PC-9 (cell line): ENCODE results near the gene MBNL2. TPM values are rescaled to one million over a fixed set of nuclear protein-coding genes. Genes with fewer than 3 reads are reported as not detected.

ENCODE experiments used
- BruUV-seq: library from RNA; stranded (reverse); fragments of 400-500 nt; replicated peaks from 2 replicates; lab custom pipeline; 2021; lab: Mats Ljungman, UMichigan
- CTCF ChIA-PET: fragments of 300-600 bp; sonication (Branson Sonifier 250); formaldehyde crosslinking; loops from one replicate; lab custom pipeline; 2022; ENCODE audit warnings: antibody characterized with exemption; lab: Charles Lee
- POLR2A ChIA-PET: fragments of 300-600 bp; sonication (Branson Sonifier 250); formaldehyde crosslinking; loops from one replicate; lab custom pipeline; 2022; ENCODE audit warnings: antibody characterized with exemption; ENCODE audit not compliant: unreplicated experiment; lab: Charles Lee
- DNase-seq, 2 experiments: peaks; one replicate each; pipeline versions ENCODE4 v3.0.0 to v3.0.0-alpha.2; 2015 to 2022; ENCODE audit warnings: mixed read lengths in 1 of 2
- H2AFZ ChIP-seq: fragments of 200-600 bp; sonication (generic); 2 replicates; pipeline ENCODE4 v1.8.1; 2017; ENCODE audit warnings: antibody characterized with exemption
- H3F3A ChIP-seq: fragments of 200-600 bp; sonication (generic); 2 replicates; pipeline ENCODE4 v1.8.1; 2017; ENCODE audit warnings: antibody characterized with exemption, mild to moderate bottlenecking, low read depth; ENCODE audit not compliant: insufficient read depth
- H3K27ac ChIP-seq: fragments of 200-600 bp; sonication (generic); 2 replicates; pipeline ENCODE4 v1.6.1; 2016; ENCODE audit warnings: mixed run types
- H3K27me3 ChIP-seq: fragments of 200-600 bp; sonication (generic); 2 replicates; pipeline ENCODE4 v1.6.1; 2016; ENCODE audit warnings: low read depth, mixed run types; ENCODE audit not compliant: insufficient read depth
- H3K36me3 ChIP-seq: fragments of 200-600 bp; sonication (generic); 2 replicates; pipeline ENCODE4 v1.6.1; 2016; ENCODE audit warnings: low read depth, mixed run types
- H3K4me1 ChIP-seq: fragments of 200-600 bp; sonication (generic); replicated peaks from 2 replicates; pipeline ENCODE4 v1.6.1; 2016; ENCODE audit warnings: mixed run types; ENCODE audit not compliant: insufficient read depth
- H3K4me2 ChIP-seq: fragments of 200-600 bp; sonication (generic); 2 replicates; pipeline ENCODE4 v1.6.1; 2017; ENCODE audit warnings: mixed run types
- H3K4me3 ChIP-seq: fragments of 200-600 bp; sonication (generic); 2 replicates; pipeline ENCODE4 v1.6.1; 2016; ENCODE audit warnings: mixed run types
- H3K79me2 ChIP-seq: fragments of 200-600 bp; sonication (generic); 2 replicates; pipeline ENCODE4 v1.6.1; 2017; ENCODE audit warnings: low read depth, mixed run types
- H3K9me2 ChIP-seq: fragments of 200-600 bp; sonication (generic); 2 replicates; pipeline ENCODE4 v1.8.1; 2017; ENCODE audit warnings: mild to moderate bottlenecking; ENCODE audit not compliant: insufficient read depth
- H3K9me3 ChIP-seq: fragments of 200-600 bp; sonication (generic); 2 replicates; pipeline ENCODE4 v1.8.1; 2016; ENCODE audit warnings: low read depth; ENCODE audit not compliant: insufficient read depth
- H4K20me1 ChIP-seq: fragments of 200-600 bp; sonication (generic); 2 replicates; pipeline ENCODE4 v1.8.1; 2017; ENCODE audit not compliant: insufficient read depth
- EZH2 ChIP-seq: fragments of 200-600 bp; sonication (generic); IDR thresholded peaks from 2 replicates; pipeline ENCODE4 v1.8.0; 2017; ENCODE audit warnings: antibody characterized with exemption, low read depth
- intact Hi-C: fragments of 100-400 bp; cut with micrococcal nuclease; formaldehyde crosslinking; loops from one replicate; pipeline ENCODE4 v1.10.0; 2022; ENCODE audit not compliant: unreplicated experiment
- total RNA-seq: library from RNA; stranded (reverse); gene quantifications from 2 replicates; pipeline ENCODE4 v1.2.3, GENCODE V29; 2021
- TF ChIP-seq, protein P1 (sequence below): fragments of 200-600 bp; sonication (generic); conservative IDR thresholded peaks from 2 replicates; pipeline ENCODE4 v1.6.1; 2017; ENCODE audit warnings: mixed run types, antibody characterized with exemption, mild to moderate bottlenecking, moderate library complexity

Gene MBNL2
- total RNA-seq, 1 experiment from 2014 or later, result 91.3 TPM

DNA sequence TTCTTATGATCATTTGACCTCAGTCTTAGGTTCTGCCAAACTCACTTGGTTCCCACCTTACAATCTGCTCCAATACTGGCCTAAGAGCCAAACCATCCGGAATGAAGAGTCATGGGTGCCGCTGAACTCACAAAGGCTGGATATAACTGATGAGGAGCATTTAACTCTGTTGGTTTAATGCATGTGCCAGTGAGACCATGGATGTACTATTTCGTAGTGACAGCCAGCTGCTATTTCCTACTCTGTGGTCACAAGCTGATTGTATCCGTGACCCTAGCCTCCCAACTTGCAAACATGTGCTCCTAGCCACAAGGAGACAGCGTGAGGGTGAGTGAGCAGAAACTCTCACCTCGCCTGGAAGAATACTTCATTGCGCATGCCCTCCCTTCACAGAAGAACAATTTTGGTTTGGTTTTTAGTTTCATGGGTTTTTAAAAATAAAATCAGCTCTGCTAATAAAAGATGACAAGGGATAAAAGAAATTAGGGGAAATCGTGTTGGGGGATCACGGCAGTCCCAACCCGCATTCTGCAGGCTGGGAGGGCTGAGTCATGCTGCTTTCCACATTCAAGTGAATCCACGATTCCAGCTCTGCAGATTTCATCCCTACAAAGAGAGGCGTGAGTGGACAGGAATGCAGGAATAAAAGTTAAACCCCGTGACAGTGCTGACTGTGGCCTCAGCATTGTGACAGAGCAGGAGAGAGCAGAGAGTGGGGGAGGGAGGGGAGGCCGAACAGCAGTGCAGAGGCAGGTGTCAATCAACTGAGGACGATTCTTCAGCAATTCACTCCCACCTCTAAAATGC is 145.1 kb downstream of the MBNL2 start:
- Histone ChIP-seq H2AFZ (no peak overlapping the region), H3F3A (peaks cover 22% of the 10 kb centered on the region), H3K4me2 (no peak overlapping the region), H3K27me3 (no peaks in the 10 kb centered on the region), H3K36me3 (peaks cover 76% of the 10 kb centered on the region), H3K9me3 (no peaks in the 10 kb centered on the region), H3K9me2 (no peaks in the 10 kb centered on the region), H3K4me3 (no peak overlapping the region), H4K20me1 (peaks cover 21% of the 10 kb centered on the region), H3K79me2 (peaks cover 6% of the 10 kb centered on the region; the same call in 1 of the 2 replicates), H3K4me1 (no peaks in the 10 kb centered on the region), H3K27ac (no peak overlapping the region)
- no peak for DNase-seq
- intact Hi-C loops, result no loop called here
- TF ChIP-seq, protein P1, sequence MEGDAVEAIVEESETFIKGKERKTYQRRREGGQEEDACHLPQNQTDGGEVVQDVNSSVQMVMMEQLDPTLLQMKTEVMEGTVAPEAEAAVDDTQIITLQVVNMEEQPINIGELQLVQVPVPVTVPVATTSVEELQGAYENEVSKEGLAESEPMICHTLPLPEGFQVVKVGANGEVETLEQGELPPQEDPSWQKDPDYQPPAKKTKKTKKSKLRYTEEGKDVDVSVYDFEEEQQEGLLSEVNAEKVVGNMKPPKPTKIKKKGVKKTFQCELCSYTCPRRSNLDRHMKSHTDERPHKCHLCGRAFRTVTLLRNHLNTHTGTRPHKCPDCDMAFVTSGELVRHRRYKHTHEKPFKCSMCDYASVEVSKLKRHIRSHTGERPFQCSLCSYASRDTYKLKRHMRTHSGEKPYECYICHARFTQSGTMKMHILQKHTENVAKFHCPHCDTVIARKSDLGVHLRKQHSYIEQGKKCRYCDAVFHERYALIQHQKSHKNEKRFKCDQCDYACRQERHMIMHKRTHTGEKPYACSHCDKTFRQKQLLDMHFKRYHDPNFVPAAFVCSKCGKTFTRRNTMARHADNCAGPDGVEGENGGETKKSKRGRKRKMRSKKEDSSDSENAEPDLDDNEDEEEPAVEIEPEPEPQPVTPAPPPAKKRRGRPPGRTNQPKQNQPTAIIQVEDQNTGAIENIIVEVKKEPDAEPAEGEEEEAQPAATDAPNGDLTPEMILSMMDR, result no peak
- TF ChIP-seq EZH2, result no peak
- BruUV-seq, result no TSS peak
- CTCF ChIA-PET, result interaction anchor here (0.6 kb wide), 1 partner anchor 562 kb away, joined by 3 read pairs; no protein-coding TSS in a partner anchor
- POLR2A ChIA-PET, result no interaction called here

DNA sequence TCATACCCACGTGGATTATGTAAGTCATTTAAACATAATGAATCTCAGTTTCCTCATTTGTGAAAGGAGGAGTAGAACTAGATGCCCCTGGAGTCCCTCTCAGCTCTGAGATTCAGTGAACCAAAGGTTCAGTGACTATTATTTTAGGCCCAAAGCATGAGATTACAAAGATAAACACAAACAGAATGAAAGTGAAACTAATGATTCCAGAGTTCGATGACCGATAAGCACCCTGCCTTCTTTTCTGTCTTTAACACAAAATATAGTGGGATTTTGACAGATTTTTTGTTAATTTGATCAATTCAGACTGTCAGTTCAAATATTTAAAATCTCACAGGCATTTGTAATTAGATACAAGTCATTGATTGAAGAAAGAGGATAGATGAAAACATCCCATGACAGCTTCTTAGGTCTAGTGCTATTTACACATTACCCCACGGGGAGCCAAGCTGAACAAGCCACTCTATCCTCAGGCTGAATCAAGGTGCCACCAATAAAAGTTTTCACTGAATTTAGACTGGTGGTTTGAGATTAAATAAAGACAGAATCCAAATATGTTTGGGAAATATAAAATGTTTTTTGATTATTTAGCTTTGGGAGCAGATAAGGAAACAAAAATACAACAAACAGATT is 147.2 kb downstream of the MBNL2 start:
- peaks cover 22% of the 10 kb centered on the region for H3F3A ChIP-seq
- no peaks in the 10 kb centered on the region; the same call in 1 of the 2 replicates for H3K79me2 ChIP-seq
- peaks cover 74% of the 10 kb centered on the region for H3K36me3 ChIP-seq
- no peak overlapping the region for H3K27ac ChIP-seq
- no peaks in the 10 kb centered on the region for H3K9me3 ChIP-seq
- no peak overlapping the region for H3K4me2 ChIP-seq
- no peaks in the 10 kb centered on the region for H3K9me2 ChIP-seq
- H3K27me3 ChIP-seq, result no peaks in the 10 kb centered on the region
- no peaks in the 10 kb centered on the region for H3K4me1 ChIP-seq
- no peak for TF ChIP-seq EZH2
- TF ChIP-seq, protein P1, result no peak
- BruUV-seq, result no TSS peak
- no peak overlapping the region for H3K4me3 ChIP-seq
- POLR2A ChIA-PET, result interaction anchor here (0.6 kb wide), 1 partner anchor 1459 kb away, joined by 6 read pairs; no protein-coding TSS in a partner anchor
- intact Hi-C loops, result no loop called here
- DNase-seq, result no peak
- CTCF ChIA-PET, result no interaction called here
- peaks cover 31% of the 10 kb centered on the region for H4K20me1 ChIP-seq
- no peak overlapping the region for H2AFZ ChIP-seq

DNA sequence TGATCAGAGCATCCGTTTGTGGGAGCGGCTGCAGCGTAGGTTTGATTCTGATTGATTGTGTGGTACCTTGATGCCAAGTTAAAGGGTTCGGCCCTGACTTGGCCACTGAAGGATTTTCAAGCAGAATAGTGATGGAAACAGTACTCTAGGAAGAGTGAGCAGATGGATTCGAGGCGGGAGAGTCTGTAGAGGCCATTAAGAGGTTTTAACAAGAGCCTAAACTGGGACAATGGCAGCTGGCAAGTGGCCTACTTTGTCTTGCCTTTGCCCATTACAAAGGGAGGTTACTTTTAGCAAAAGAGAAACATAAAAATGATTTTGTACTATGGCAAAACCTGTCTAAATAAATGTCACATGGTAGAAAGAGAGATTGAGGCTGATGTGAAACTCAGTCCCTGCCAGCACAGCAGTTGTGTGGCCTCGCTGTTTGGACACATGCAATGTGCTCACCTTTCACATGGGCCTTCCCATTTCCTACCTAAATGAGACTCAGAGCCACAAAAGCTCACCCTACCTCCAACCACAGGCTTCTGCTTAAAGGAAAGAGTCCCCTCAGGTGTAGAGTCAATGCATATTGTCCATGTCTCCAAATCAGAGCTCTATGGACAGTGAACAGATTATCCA is 149.5 kb downstream of the MBNL2 start:
- Histone ChIP-seq H3K9me3 (no peaks in the 10 kb centered on the region), H2AFZ (no peak overlapping the region), H3K36me3 (peaks cover 72% of the 10 kb centered on the region), H3K4me3 (no peak overlapping the region), H3K9me2 (no peaks in the 10 kb centered on the region), H3K27ac (no peak overlapping the region), H4K20me1 (peaks cover 23% of the 10 kb centered on the region), H3K27me3 (no peaks in the 10 kb centered on the region), H3K4me1 (no peaks in the 10 kb centered on the region), H3F3A (peaks cover 22% of the 10 kb centered on the region; the same call in 1 of the 2 replicates), H3K79me2 (peaks cover 10% of the 10 kb centered on the region), H3K4me2 (no peak overlapping the region)
- POLR2A ChIA-PET, result no interaction called here
- no TSS peak for BruUV-seq
- CTCF ChIA-PET, result no interaction called here
- no peak for TF ChIP-seq EZH2
- TF ChIP-seq, protein P1, result no peak
- no peak for DNase-seq
- intact Hi-C loops, result no loop called here
